OCI-LY3 (cell line): Measurements from ENCODE around the gene CREG1.

Experiments
- H2AFZ ChIP-seq: fragments of 200-600, 300-600 bp; shearing (Covaris generic); 2 replicates; pipeline ENCODE4 v1.6.0; 2014; ENCODE audit warnings: antibody characterized with exemption, low read depth, low read length
- H3K27ac ChIP-seq: fragments of 200-600, 300-600 bp; sonication (generic); 2 replicates; pipeline ENCODE4 v1.5.1; 2014; ENCODE audit warnings: mild to moderate bottlenecking, low read length, moderate library complexity, mixed read lengths
- H3K27me3 ChIP-seq: fragments of 200-600, 300-600 bp; sonication (generic); 2 replicates; pipeline ENCODE4 v1.6.1; 2014; ENCODE audit warnings: low read depth, low read length, mixed read lengths
- H3K36me3 ChIP-seq: fragments of 200-600, 300-600 bp; sonication (generic); replicated peaks from 2 replicates; pipeline ENCODE3; 2014; ENCODE audit warnings: low read depth, low read length, mixed read lengths
- H3K4me1 ChIP-seq: fragments of 300-600, 200-600 bp; sonication (generic); 2 replicates; pipeline ENCODE4 v1.6.1; 2014; ENCODE audit warnings: low read length, mixed read lengths
- H3K4me2 ChIP-seq: fragments of 200-600, 300-600 bp; sonication (generic); 2 replicates; pipeline ENCODE4 v1.6.1; 2014; ENCODE audit warnings: low read length, mixed read lengths
- H3K4me3 ChIP-seq: fragments of 300-600, 200-600 bp; sonication (generic); 2 replicates; pipeline ENCODE4 v1.5.1; 2014; ENCODE audit warnings: antibody characterized with exemption, mild to moderate bottlenecking, low read length, moderate library complexity
- H3K79me2 ChIP-seq: fragments of 300-600, 200-600 bp; shearing (Covaris generic); 2 replicates; pipeline ENCODE4 v1.6.1; 2014; ENCODE audit warnings: mild to moderate bottlenecking, low read length, mixed read lengths
- H3K9ac ChIP-seq: fragments of 300-600, 200-600 bp; shearing (Covaris generic); 2 replicates; pipeline ENCODE4 v1.6.0; 2014; ENCODE audit warnings: mild to moderate bottlenecking, low read length, moderate library complexity
- H3K9me3 ChIP-seq: fragments of 200-600, 300-600 bp; shearing (Covaris generic); 2 replicates; pipeline ENCODE4 v1.6.1; 2014; ENCODE audit warnings: low read length, mixed read lengths; ENCODE audit not compliant: insufficient read depth
- H4K20me1 ChIP-seq: fragments of 200-600, 300-600 bp; sonication (generic); 2 replicates; pipeline ENCODE4 v1.6.1; 2016; ENCODE audit warnings: low read length, mixed read lengths; ENCODE audit not compliant: insufficient read depth
- EZH2phosphoT487 ChIP-seq: fragments of 200-600 bp; shearing (Covaris generic); IDR thresholded peaks from 2 replicates; pipeline ENCODE4 v1.6.1; 2018; ENCODE audit warnings: antibody characterized with exemption, mixed run types, low read depth
- TF ChIP-seq, protein P1 (sequence below): fragments of 200-600, 300-600 bp; sonication (generic); IDR thresholded peaks from 2 replicates; pipeline ENCODE4 v1.5.1; 2014; ENCODE audit warnings: antibody characterized with exemption, low read length, low read depth

The CREG1 gene

DNA sequence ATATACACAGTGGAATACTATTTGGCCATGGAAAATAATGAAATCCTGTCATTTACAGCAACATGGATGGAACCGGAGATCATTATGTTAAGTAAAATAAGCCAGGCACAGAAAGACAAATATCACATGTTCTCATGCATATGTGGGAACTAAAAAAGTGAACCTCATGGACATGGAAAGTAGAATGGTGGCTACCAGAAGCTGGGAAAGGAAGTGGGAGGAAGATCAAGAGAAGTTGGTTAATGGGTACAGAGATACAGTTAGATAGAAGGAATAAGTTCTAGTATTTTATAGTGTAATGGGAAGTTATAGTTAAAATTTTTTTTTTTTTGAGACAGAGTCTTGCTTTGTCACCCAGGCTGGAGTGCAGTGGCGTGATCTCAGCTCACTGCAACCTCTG is 34.8 kb upstream of the CREG1 start:
- Histone ChIP-seq H3K4me1 (no peaks in the 10 kb centered on the region), H3K9me3 (no peaks in the 10 kb centered on the region), H3K27me3 (0 out of 2 replicates have a peak, but pooled peaks cover 4% of the 10 kb centered on the region), H3K4me3 (no peak overlapping the region), H3K79me2 (no peaks in the 10 kb centered on the region), H3K36me3 (no peaks in the 10 kb centered on the region), H3K4me2 (no peak overlapping the region), H2AFZ (no peak overlapping the region), H3K9ac (no peak overlapping the region), H4K20me1 (no peaks in the 10 kb centered on the region), H3K27ac (no peak overlapping the region)
- TF ChIP-seq EZH2phosphoT487, result no peak
- TF ChIP-seq, protein P1, sequence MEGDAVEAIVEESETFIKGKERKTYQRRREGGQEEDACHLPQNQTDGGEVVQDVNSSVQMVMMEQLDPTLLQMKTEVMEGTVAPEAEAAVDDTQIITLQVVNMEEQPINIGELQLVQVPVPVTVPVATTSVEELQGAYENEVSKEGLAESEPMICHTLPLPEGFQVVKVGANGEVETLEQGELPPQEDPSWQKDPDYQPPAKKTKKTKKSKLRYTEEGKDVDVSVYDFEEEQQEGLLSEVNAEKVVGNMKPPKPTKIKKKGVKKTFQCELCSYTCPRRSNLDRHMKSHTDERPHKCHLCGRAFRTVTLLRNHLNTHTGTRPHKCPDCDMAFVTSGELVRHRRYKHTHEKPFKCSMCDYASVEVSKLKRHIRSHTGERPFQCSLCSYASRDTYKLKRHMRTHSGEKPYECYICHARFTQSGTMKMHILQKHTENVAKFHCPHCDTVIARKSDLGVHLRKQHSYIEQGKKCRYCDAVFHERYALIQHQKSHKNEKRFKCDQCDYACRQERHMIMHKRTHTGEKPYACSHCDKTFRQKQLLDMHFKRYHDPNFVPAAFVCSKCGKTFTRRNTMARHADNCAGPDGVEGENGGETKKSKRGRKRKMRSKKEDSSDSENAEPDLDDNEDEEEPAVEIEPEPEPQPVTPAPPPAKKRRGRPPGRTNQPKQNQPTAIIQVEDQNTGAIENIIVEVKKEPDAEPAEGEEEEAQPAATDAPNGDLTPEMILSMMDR, result no peak

DNA sequence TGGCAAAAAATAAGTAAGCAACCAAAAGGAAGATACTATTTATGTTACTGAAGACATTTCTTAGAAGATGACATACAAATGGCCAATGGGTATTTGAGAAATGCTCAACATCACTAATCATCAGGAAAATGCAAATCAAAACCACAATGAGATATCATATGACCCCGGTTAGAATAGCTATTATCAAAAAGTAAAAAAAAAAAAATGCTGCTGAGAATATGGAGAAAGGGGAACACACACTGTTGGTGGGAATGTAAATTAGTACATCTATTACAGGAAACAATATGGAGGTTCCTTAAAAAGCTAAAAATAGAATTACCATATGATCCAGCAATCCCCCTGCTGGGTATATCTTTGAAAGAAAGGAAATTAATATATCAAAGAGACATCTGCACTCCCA is 34.3 kb upstream of the CREG1 start:
- Histone ChIP-seq H4K20me1 (no peaks in the 10 kb centered on the region), H3K79me2 (no peaks in the 10 kb centered on the region), H3K4me2 (no peak overlapping the region), H3K27ac (no peak overlapping the region), H2AFZ (no peak overlapping the region), H3K4me1 (no peaks in the 10 kb centered on the region), H3K36me3 (no peaks in the 10 kb centered on the region), H3K27me3 (no peaks in the 10 kb centered on the region), H3K9me3 (no peaks in the 10 kb centered on the region), H3K4me3 (no peak overlapping the region), H3K9ac (no peak overlapping the region)
- no peak for TF ChIP-seq EZH2phosphoT487
- TF ChIP-seq, protein P1, result no peak

DNA sequence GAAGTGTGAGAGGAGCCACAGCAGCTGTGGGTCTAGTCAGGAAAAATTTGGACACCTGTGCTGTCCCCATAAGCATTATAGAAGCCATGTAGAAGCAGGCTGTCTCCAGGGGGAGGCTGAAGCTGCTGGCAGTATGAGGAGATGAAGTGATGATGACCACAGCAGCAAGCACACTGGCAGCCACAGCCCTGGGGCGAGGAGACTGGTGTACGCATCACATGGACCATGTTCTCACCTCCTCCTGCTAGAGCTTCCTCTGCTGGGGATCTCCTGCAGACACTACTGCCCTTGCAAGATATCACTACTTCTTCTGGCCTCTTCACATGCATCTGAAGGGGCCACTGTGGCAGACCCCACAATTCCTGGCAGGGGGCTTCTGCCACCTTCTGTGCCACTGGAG is 33.8 kb upstream of the CREG1 start:
- H3K9ac ChIP-seq, result no peak overlapping the region
- H3K27me3 ChIP-seq, result no peaks in the 10 kb centered on the region
- H3K36me3 ChIP-seq, result no peaks in the 10 kb centered on the region
- H2AFZ ChIP-seq, result no peak overlapping the region
- H3K27ac ChIP-seq, result no peak overlapping the region
- no peaks in the 10 kb centered on the region for H3K4me1 ChIP-seq
- no peak overlapping the region for H3K4me2 ChIP-seq
- H3K9me3 ChIP-seq, result no peaks in the 10 kb centered on the region
- no peaks in the 10 kb centered on the region for H3K79me2 ChIP-seq
- TF ChIP-seq EZH2phosphoT487, result no peak
- TF ChIP-seq, protein P1, result no peak
- no peak overlapping the region for H3K4me3 ChIP-seq
- H4K20me1 ChIP-seq, result no peaks in the 10 kb centered on the region

DNA sequence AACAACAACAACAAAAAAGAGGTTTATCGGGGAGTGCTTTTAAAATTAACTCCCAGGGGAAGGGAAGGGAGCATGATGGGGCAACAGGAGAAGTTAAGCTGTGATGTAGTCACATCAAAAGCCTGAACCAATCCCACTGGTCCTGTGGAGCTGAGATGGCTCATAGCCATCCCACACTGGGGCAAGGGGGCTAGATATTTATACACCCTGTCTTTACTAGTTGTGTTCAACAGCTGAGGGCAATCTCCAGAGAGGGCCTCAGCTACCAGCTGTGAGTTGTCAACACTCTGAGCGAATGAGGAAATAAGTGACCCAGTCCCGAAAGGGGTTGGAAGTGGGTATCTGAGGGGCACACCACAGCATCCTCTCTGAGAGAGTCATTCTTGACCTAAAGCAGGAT is 31.0 kb upstream of the CREG1 start:
- Histone ChIP-seq H3K9ac (no peak overlapping the region), H3K27me3 (no peaks in the 10 kb centered on the region), H2AFZ (no peak overlapping the region), H3K4me1 (no peaks in the 10 kb centered on the region), H4K20me1 (no peaks in the 10 kb centered on the region), H3K79me2 (no peaks in the 10 kb centered on the region), H3K27ac (no peak overlapping the region), H3K9me3 (no peaks in the 10 kb centered on the region), H3K4me2 (no peak overlapping the region), H3K36me3 (no peaks in the 10 kb centered on the region), H3K4me3 (no peak overlapping the region)
- TF ChIP-seq, protein P1, result no peak
- TF ChIP-seq EZH2phosphoT487, result no peak
